Measurements from ENCODE around the gene SEMA4F. TPM values are rescaled to one million over a fixed set of nuclear protein-coding genes. Genes with fewer than 3 reads are reported as not detected.

Gene SEMA4F
- total and polyA plus RNA-seq, 2 experiments from 2014 or later = 8.3 to 8.6 TPM

- H3K27me3 ChIP-seq = no peaks in the 10 kb centered on the region
- H3K4me3 ChIP-seq = no peak overlapping the region
- H3K27ac ChIP-seq = no peak overlapping the region
- H3K36me3 ChIP-seq = no peaks in the 10 kb centered on the region
- no peak for TF ChIP-seq CTCF (IDR thresholded peaks at IDR 0.05; ENCODE audit: low read depth, low read length)
- no peaks in the 10 kb centered on the region for H3K4me1 ChIP-seq (ENCODE audit: low read depth)
- no peaks in the 10 kb centered on the region for H3K9me3 ChIP-seq (ENCODE audit: low read depth)
- no peak for DNase-seq (ENCODE audit: low read depth in 1 of 2, low spot score in 1 of 2)
Observed at GRCh38 chr2:74707837-74708236, 53.8 kb downstream of the SEMA4F start.

GRCh38 chr2:74708296-74708695, 54.2 kb downstream of the SEMA4F start:
- no peak for DNase-seq (ENCODE audit: low read depth in 1 of 2, low spot score in 1 of 2)
- Histone ChIP-seq H3K27me3 (no peaks in the 10 kb centered on the region), H3K27ac (no peak overlapping the region), H3K9me3 (ENCODE audit: low read depth) (no peaks in the 10 kb centered on the region), H3K4me3 (no peak overlapping the region), H3K4me1 (ENCODE audit: low read depth) (no peaks in the 10 kb centered on the region), H3K36me3 (no peaks in the 10 kb centered on the region)
- TF ChIP-seq CTCF (IDR thresholded peaks at IDR 0.05; ENCODE audit: low read depth, low read length) = no peak

- peak in 1 of 2 donors; percentile 82 for DNase-seq (ENCODE audit: low read depth in 1 of 2, low spot score in 1 of 2)
- no peaks in the 10 kb centered on the region for H3K9me3 ChIP-seq (ENCODE audit: low read depth)
- TF ChIP-seq CTCF (IDR thresholded peaks at IDR 0.05; ENCODE audit: low read depth, low read length) = no peak
Observed at GRCh38 chr2:74708883-74709282, 54.8 kb downstream of the SEMA4F start.

GRCh38 chr2:74712223-74713053, 58.4 kb downstream of the SEMA4F start:
- Histone ChIP-seq H3K4me1 (ENCODE audit: low read depth) (no peaks in the 10 kb centered on the region), H3K4me3 (no peak overlapping the region), H3K27ac (no peak overlapping the region), H3K27me3 (peaks cover 7% of the 10 kb centered on the region), H3K36me3 (no peaks in the 10 kb centered on the region), H3K9me3 (ENCODE audit: low read depth) (no peaks in the 10 kb centered on the region)
- no peak for TF ChIP-seq CTCF (IDR thresholded peaks at IDR 0.05; ENCODE audit: low read depth, low read length)
- no peak for DNase-seq (ENCODE audit: low read depth in 1 of 2, low spot score in 1 of 2)

More at GRCh38 chr2:74708883-74709282, 54.8 kb downstream of the SEMA4F start:
- Histone ChIP-seq H3K4me1 (ENCODE audit: low read depth) (no peaks in the 10 kb centered on the region), H3K36me3 (no peaks in the 10 kb centered on the region), H3K27me3 (no peaks in the 10 kb centered on the region), H3K4me3 (no peak overlapping the region), H3K27ac (no peak overlapping the region)

GRCh38 chr2:74714691-74715080, 60.6 kb downstream of the SEMA4F start:
- no peak overlapping the region for H3K27ac ChIP-seq
- no peak for TF ChIP-seq CTCF (IDR thresholded peaks at IDR 0.05; ENCODE audit: low read depth, low read length)
- DNase-seq (ENCODE audit: low read depth in 1 of 2, low spot score in 1 of 2) = no peak
- H3K4me1 ChIP-seq (ENCODE audit: low read depth) = no peaks in the 10 kb centered on the region
- no peaks in the 10 kb centered on the region for H3K9me3 ChIP-seq (ENCODE audit: low read depth)
- H3K4me3 ChIP-seq = no peak overlapping the region
- H3K36me3 ChIP-seq = no peaks in the 10 kb centered on the region
- peaks cover 7% of the 10 kb centered on the region for H3K27me3 ChIP-seq

Measured in cardiac muscle cell (in vitro differentiated cells and primary cell).